PC-9 (cell line): ENCODE data around the gene ITSN1. TPM values are rescaled to one million over a fixed set of nuclear protein-coding genes. Genes with fewer than 3 reads are reported as not detected.

Experiments used
- BruUV-seq: library from RNA; stranded (reverse); fragments of 400-500 nt; replicated peaks from 2 replicates; lab custom pipeline; 2021; lab: Mats Ljungman, UMichigan
- CTCF ChIA-PET: fragments of 300-600 bp; sonication (Branson Sonifier 250); formaldehyde crosslinking; loops from one replicate; lab custom pipeline; 2022; ENCODE audit warnings: antibody characterized with exemption; lab: Charles Lee
- POLR2A ChIA-PET: fragments of 300-600 bp; sonication (Branson Sonifier 250); formaldehyde crosslinking; loops from one replicate; lab custom pipeline; 2022; ENCODE audit warnings: antibody characterized with exemption; ENCODE audit not compliant: unreplicated experiment; lab: Charles Lee
- DNase-seq, 2 experiments: peaks; one replicate each; pipeline versions ENCODE4 v3.0.0 to v3.0.0-alpha.2; 2015 to 2022; ENCODE audit warnings: mixed read lengths in 1 of 2
- H2AFZ ChIP-seq: fragments of 200-600 bp; sonication (generic); 2 replicates; pipeline ENCODE4 v1.8.1; 2017; ENCODE audit warnings: antibody characterized with exemption
- H3F3A ChIP-seq: fragments of 200-600 bp; sonication (generic); 2 replicates; pipeline ENCODE4 v1.8.1; 2017; ENCODE audit warnings: antibody characterized with exemption, mild to moderate bottlenecking, low read depth; ENCODE audit not compliant: insufficient read depth
- H3K27ac ChIP-seq: fragments of 200-600 bp; sonication (generic); 2 replicates; pipeline ENCODE4 v1.6.1; 2016; ENCODE audit warnings: mixed run types
- H3K27me3 ChIP-seq: fragments of 200-600 bp; sonication (generic); 2 replicates; pipeline ENCODE4 v1.6.1; 2016; ENCODE audit warnings: low read depth, mixed run types; ENCODE audit not compliant: insufficient read depth
- H3K36me3 ChIP-seq: fragments of 200-600 bp; sonication (generic); 2 replicates; pipeline ENCODE4 v1.6.1; 2016; ENCODE audit warnings: low read depth, mixed run types
- H3K4me1 ChIP-seq: fragments of 200-600 bp; sonication (generic); replicated peaks from 2 replicates; pipeline ENCODE4 v1.6.1; 2016; ENCODE audit warnings: mixed run types; ENCODE audit not compliant: insufficient read depth
- H3K4me2 ChIP-seq: fragments of 200-600 bp; sonication (generic); 2 replicates; pipeline ENCODE4 v1.6.1; 2017; ENCODE audit warnings: mixed run types
- H3K4me3 ChIP-seq: fragments of 200-600 bp; sonication (generic); 2 replicates; pipeline ENCODE4 v1.6.1; 2016; ENCODE audit warnings: mixed run types
- H3K79me2 ChIP-seq: fragments of 200-600 bp; sonication (generic); 2 replicates; pipeline ENCODE4 v1.6.1; 2017; ENCODE audit warnings: low read depth, mixed run types
- H3K9me2 ChIP-seq: fragments of 200-600 bp; sonication (generic); 2 replicates; pipeline ENCODE4 v1.8.1; 2017; ENCODE audit warnings: mild to moderate bottlenecking; ENCODE audit not compliant: insufficient read depth
- H3K9me3 ChIP-seq: fragments of 200-600 bp; sonication (generic); 2 replicates; pipeline ENCODE4 v1.8.1; 2016; ENCODE audit warnings: low read depth; ENCODE audit not compliant: insufficient read depth
- H4K20me1 ChIP-seq: fragments of 200-600 bp; sonication (generic); 2 replicates; pipeline ENCODE4 v1.8.1; 2017; ENCODE audit not compliant: insufficient read depth
- EZH2 ChIP-seq: fragments of 200-600 bp; sonication (generic); IDR thresholded peaks from 2 replicates; pipeline ENCODE4 v1.8.0; 2017; ENCODE audit warnings: antibody characterized with exemption, low read depth
- intact Hi-C: fragments of 100-400 bp; cut with micrococcal nuclease; formaldehyde crosslinking; loops from one replicate; pipeline ENCODE4 v1.10.0; 2022; ENCODE audit not compliant: unreplicated experiment
- total RNA-seq: library from RNA; stranded (reverse); gene quantifications from 2 replicates; pipeline ENCODE4 v1.2.3, GENCODE V29; 2021
- TF ChIP-seq, protein P1 (sequence below): fragments of 200-600 bp; sonication (generic); conservative IDR thresholded peaks from 2 replicates; pipeline ENCODE4 v1.6.1; 2017; ENCODE audit warnings: mixed run types, antibody characterized with exemption, mild to moderate bottlenecking, moderate library complexity

The ITSN1 gene
- total RNA-seq, 1 experiment from 2014 or later = 46.3 TPM

DNA sequence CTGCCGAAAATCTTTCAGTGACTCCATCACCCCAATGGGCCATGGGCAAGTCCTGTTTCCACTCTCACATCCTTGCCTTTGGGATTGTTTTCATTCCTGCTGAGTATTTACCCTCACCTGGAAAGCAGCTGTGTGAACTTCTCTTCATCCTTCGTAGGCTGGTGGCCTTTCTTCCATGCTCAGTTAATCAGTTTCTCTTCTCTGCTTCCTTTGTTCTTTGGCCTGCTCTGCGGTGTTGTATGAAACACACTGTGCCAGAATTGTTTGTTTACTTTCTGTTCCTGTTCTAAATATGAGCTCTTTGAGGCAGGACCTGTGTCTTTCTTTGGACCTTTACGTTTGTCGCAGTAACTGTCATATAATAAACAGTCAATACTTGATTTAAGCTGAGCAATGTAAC lies 48.6 kb downstream of the ITSN1 start:
- no TSS peak for BruUV-seq
- no peaks in the 10 kb centered on the region for H3K9me2 ChIP-seq
- no peaks in the 10 kb centered on the region for H4K20me1 ChIP-seq
- H3F3A ChIP-seq = 0 out of 2 replicates have a peak, but pooled peaks cover 4% of the 10 kb centered on the region
- H3K27me3 ChIP-seq = no peaks in the 10 kb centered on the region
- no peak for DNase-seq
- ChIA-PET CTCF (no interaction called here), POLR2A (no interaction called here)
- H3K27ac ChIP-seq = no peak overlapping the region
- H3K4me3 ChIP-seq = no peak overlapping the region
- no peaks in the 10 kb centered on the region for H3K36me3 ChIP-seq
- no peaks in the 10 kb centered on the region for H3K9me3 ChIP-seq
- H3K4me2 ChIP-seq = no peak overlapping the region
- no peak for TF ChIP-seq EZH2
- TF ChIP-seq, protein P1, sequence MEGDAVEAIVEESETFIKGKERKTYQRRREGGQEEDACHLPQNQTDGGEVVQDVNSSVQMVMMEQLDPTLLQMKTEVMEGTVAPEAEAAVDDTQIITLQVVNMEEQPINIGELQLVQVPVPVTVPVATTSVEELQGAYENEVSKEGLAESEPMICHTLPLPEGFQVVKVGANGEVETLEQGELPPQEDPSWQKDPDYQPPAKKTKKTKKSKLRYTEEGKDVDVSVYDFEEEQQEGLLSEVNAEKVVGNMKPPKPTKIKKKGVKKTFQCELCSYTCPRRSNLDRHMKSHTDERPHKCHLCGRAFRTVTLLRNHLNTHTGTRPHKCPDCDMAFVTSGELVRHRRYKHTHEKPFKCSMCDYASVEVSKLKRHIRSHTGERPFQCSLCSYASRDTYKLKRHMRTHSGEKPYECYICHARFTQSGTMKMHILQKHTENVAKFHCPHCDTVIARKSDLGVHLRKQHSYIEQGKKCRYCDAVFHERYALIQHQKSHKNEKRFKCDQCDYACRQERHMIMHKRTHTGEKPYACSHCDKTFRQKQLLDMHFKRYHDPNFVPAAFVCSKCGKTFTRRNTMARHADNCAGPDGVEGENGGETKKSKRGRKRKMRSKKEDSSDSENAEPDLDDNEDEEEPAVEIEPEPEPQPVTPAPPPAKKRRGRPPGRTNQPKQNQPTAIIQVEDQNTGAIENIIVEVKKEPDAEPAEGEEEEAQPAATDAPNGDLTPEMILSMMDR = no peak
- peaks cover 29% of the 10 kb centered on the region for H3K79me2 ChIP-seq
- H2AFZ ChIP-seq = no peak overlapping the region
- intact Hi-C loops = no loop called here
- H3K4me1 ChIP-seq = peaks cover 11% of the 10 kb centered on the region

DNA sequence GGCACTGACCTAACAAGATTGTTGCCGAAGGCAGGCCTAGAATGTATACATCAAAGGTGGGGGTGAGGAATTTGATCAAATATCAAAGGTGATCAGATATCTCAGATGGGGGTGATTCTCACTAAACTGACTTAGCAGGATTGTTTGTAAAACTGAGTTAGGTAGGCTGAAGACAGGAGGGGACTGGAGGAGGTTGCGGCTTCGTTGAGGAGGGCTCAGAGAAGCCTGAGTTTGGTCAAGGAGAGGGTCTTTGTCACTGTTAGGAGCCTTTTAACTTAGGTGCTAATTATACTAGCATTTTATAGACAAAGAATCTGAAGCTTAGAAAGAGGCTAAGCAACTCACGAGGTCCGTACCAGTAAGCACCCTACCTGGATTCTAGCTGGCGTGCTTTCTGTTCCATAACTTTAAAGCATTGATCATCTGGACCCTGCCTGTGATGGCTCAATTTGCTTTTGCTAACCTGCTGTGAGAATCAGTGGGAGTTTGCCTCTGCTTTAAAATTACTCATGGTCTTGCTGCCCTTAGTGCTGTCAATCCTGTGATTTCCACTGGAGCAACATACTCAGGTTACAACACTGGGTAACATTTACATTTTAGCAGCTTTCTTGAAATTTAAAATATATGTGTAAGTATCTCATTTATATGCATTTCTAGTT lies 49.8 kb downstream of the ITSN1 start:
- intact Hi-C loops = no loop called here
- no peak for DNase-seq
- Histone ChIP-seq H3K4me2 (no peak overlapping the region), H3K4me3 (no peak overlapping the region), H3K9me3 (no peaks in the 10 kb centered on the region), H3K9me2 (no peaks in the 10 kb centered on the region), H2AFZ (no peak overlapping the region), H3F3A (0 out of 2 replicates have a peak, but pooled peaks cover 4% of the 10 kb centered on the region), H3K79me2 (peaks cover 26% of the 10 kb centered on the region), H3K36me3 (no peaks in the 10 kb centered on the region), H4K20me1 (no peaks in the 10 kb centered on the region), H3K27ac (no peak overlapping the region), H3K4me1 (no peaks in the 10 kb centered on the region), H3K27me3 (no peaks in the 10 kb centered on the region)
- TF ChIP-seq, protein P1 = no peak
- no peak for TF ChIP-seq EZH2
- ChIA-PET POLR2A (no interaction called here), CTCF (no interaction called here)
- BruUV-seq = no TSS peak

DNA sequence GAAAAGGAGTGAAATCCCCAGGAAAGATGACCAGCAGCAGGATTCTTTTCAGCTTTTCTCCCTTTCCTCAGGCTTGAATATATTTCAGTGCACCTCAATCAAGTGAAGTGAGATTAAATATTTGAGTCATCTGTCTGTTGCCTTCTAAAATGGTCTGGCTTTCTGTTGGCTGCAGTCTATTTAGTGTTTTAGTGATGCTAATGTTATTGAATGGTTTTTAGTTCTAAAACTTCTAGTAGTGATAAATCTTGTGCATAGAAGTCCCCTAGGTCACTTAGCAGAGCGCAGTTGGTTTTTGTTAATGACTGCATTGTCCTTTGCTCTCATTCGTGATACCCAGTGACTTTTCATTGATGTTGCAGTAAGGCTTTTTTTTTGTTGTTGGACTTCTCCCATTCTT lies 53.5 kb downstream of the ITSN1 start:
- Histone ChIP-seq H3K36me3 (no peaks in the 10 kb centered on the region), H2AFZ (no peak overlapping the region), H3K4me3 (no peak overlapping the region), H3K27me3 (no peaks in the 10 kb centered on the region), H3K9me2 (no peaks in the 10 kb centered on the region), H3K79me2 (0 out of 2 replicates have a peak, but pooled peaks cover 10% of the 10 kb centered on the region), H3F3A (0 out of 2 replicates have a peak, but pooled peaks cover 4% of the 10 kb centered on the region), H3K27ac (no peak overlapping the region), H3K4me1 (no peaks in the 10 kb centered on the region), H3K9me3 (no peaks in the 10 kb centered on the region), H4K20me1 (no peaks in the 10 kb centered on the region), H3K4me2 (no peak overlapping the region)
- ChIA-PET POLR2A (interaction anchor here (0.7 kb wide), 1 partner anchor 14 kb away, joined by 8 read pairs; no protein-coding TSS in a partner anchor), CTCF (no interaction called here)
- no peak for DNase-seq
- TF ChIP-seq EZH2 = no peak
- TF ChIP-seq, protein P1 = no peak
- no TSS peak for BruUV-seq
- intact Hi-C loops = no loop called here
